H1 (cell line): ENCODE results near the gene TSSK6. TPM values are rescaled to one million over a fixed set of nuclear protein-coding genes. Genes with fewer than 3 reads are reported as not detected.

Source experiments
- CHD7 ChIP-seq: fragments of 300-600 bp; sonication (generic); IDR thresholded peaks from 2 replicates; pipeline ENCODE4 v1.7.1; 2012; ENCODE audit warnings: low read length, moderate library complexity, mild to moderate bottlenecking, inconsistent platforms; ENCODE audit not compliant: insufficient replicate concordance
- SUZ12 ChIP-seq: fragments of 200-600 bp; sonication (generic); IDR thresholded peaks from 2 replicates; pipeline ENCODE4 v1.6.1; 2012; ENCODE audit warnings: mild to moderate bottlenecking, inconsistent platforms, low read length, moderate library complexity, mixed read lengths
- polyA plus RNA-seq, 7 experiments: library from polyadenylated mRNA; depleted of rRNA in 3 of 7; stranded (reverse) in 5 of 7; unstranded in 2 of 7; fragments of >200 nt in 5 of 7; fragments of 200-250 nt in 2 of 7; gene quantifications; 1 replicate in 5 of 7; 2 replicates in 1 of 7; 4 replicates in 1 of 7; pipeline versions ENCODE4 v1.2.1 to v1.2.3, GENCODE V29; 2011 to 2013; ENCODE audit warnings: missing spikeins in 2 of 7, mixed read lengths in 2 of 7
- total RNA-seq: library from RNA; stranded (reverse); fragmentation: NEBNext Ultra II Directional; extraction: Animal tissue kit (Norgen Biotek cat#: 25700); gene quantifications from 2 replicates; pipeline ENCODE4 v1.2.1, GENCODE V29; 2021

The TSSK6 gene
- total and polyA plus RNA-seq, 2 of the 8 experiments (the other 6 are each of a cell fraction or from before 2014, with no cell fraction given), result 3.6 to 7.8 TPM

- no peak for TF ChIP-seq CHD7
- no peak for TF ChIP-seq SUZ12
These were observed 31.4 kb upstream of the TSSK6 start (continued) for GRCh38 chr19:19546751-19547162.
